ENCODE results near the gene CNTNAP2. TPM values are rescaled to one million over a fixed set of nuclear protein-coding genes. Genes with fewer than 3 reads are reported as not detected.

CNTNAP2 gene
- total and polyA plus RNA-seq, 9 of the 15 experiments (the other 6 are each of a cell fraction or from before 2014, with no cell fraction given) = 0.04 to 0.62 (median 0.09) TPM; not detected in 4

- DNase-seq (ENCODE audit: extremely low read depth in 1 of 4, low spot score in 3 of 4) = no peak
- BruUV-seq (replicated peaks) = no TSS peak
- no peak overlapping the region for H2AFZ ChIP-seq (ENCODE audit: low read depth, low read length)
- H4K20me1 ChIP-seq (replicated peaks; ENCODE audit: control insufficient read depth, insufficient read depth, low read length) = no peaks in the 10 kb centered on the region
- no peak overlapping the region for H3K9ac ChIP-seq (ENCODE audit: insufficient read depth in 1 of 2, low read depth in 2 of 2, low read length in 2 of 2)
- ChIA-PET CTCF (ENCODE audit: low intra/inter-chr PET ratio) (no interaction called here), POLR2A (no interaction called here)
- H3K79me2 ChIP-seq (ENCODE audit: control insufficient read depth, insufficient read depth, low read length) = no peaks in the 10 kb centered on the region
- in situ Hi-C loops (cut with MboI) (no loop called here), intact Hi-C loops (cut with micrococcal nuclease) (no loop called here)
- H3K4me3 ChIP-seq = no peak overlapping the region
- WGBS (ENCODE audit: insufficient coverage, low coverage, missing lambda C conversion rate) = 1% methylated on average over 6 of the region's 6 CpGs
- no peaks in the 10 kb centered on the region; the same call in 1 of the 2 replicates for H3K9me3 ChIP-seq (replicated peaks; ENCODE audit: control insufficient read depth, insufficient read depth, low read depth, low read length)
- no peaks in the 10 kb centered on the region for H3K36me3 ChIP-seq (ENCODE audit: control insufficient read depth, insufficient read depth, low read length)
- no peak overlapping the region for H3K27ac ChIP-seq (ENCODE audit: extremely low read depth, low read depth, low read length)
- no peaks in the 10 kb centered on the region for H3K27me3 ChIP-seq (ENCODE audit: control insufficient read depth in 2 of 2, insufficient read depth in 2 of 2, low read length in 2 of 2)
- no peaks in the 10 kb centered on the region for H3K4me1 ChIP-seq (replicated peaks in 1 of 2; ENCODE audit: control insufficient read depth in 2 of 2, insufficient read depth in 2 of 2, low read length in 2 of 2)
- no peak overlapping the region for H3K4me2 ChIP-seq (ENCODE audit: insufficient read depth, low read length)
- no peak for ATAC-seq
- no peak for TF ChIP-seq RFX5 (IDR thresholded peaks at IDR 0.05; ENCODE audit: low read depth, low read length)
- no peak for TF ChIP-seq BRD4 (IDR thresholded peaks at IDR 0.05)
- no peak for TF ChIP-seq ZNF146 (CRISPR knock-in tag; IDR thresholded peaks at IDR 0.05; ENCODE audit: unreplicated experiment)
- no peak for TF ChIP-seq PHB2 (IDR thresholded peaks at IDR 0.05; ENCODE audit: low read depth)
- no peak for TF ChIP-seq MLX (CRISPR knock-in tag; conservative IDR thresholded peaks at IDR 0.05)
- no peak for FAIRE-seq
- H3K9me1 ChIP-seq (ENCODE audit: control insufficient read depth, insufficient read depth, low read length) = no peaks in the 10 kb centered on the region
Measured at GRCh38 chr7:147708871-147709270, 1592.3 kb downstream of the CNTNAP2 start.

- no peak overlapping the region for H3K4me3 ChIP-seq
- no peaks in the 10 kb centered on the region for H3K4me1 ChIP-seq (replicated peaks in 1 of 2; ENCODE audit: control insufficient read depth in 2 of 2, insufficient read depth in 2 of 2, low read length in 2 of 2)
- intact Hi-C loops (cut with micrococcal nuclease) = no loop called here
- no peaks in the 10 kb centered on the region for H3K27me3 ChIP-seq (ENCODE audit: control insufficient read depth in 2 of 2, insufficient read depth in 2 of 2, low read length in 2 of 2)
- ChIA-PET POLR2A (no interaction called here), CTCF (ENCODE audit: low intra/inter-chr PET ratio) (no interaction called here)
- H3K4me2 ChIP-seq (ENCODE audit: insufficient read depth, low read length) = no peak overlapping the region
- no peak overlapping the region for H2AFZ ChIP-seq (ENCODE audit: low read depth, low read length)
- no peaks in the 10 kb centered on the region for H3K36me3 ChIP-seq (ENCODE audit: control insufficient read depth, insufficient read depth, low read length)
- FAIRE-seq = no peak
- no peaks in the 10 kb centered on the region for H3K9me1 ChIP-seq (ENCODE audit: control insufficient read depth, insufficient read depth, low read length)
- H3K27ac ChIP-seq (ENCODE audit: extremely low read depth, low read depth, low read length) = no peak overlapping the region
- no peak overlapping the region for H3K9ac ChIP-seq (ENCODE audit: insufficient read depth in 1 of 2, low read depth in 2 of 2, low read length in 2 of 2)
- ATAC-seq = no peak
- H3K79me2 ChIP-seq (ENCODE audit: control insufficient read depth, insufficient read depth, low read length) = no peaks in the 10 kb centered on the region
- in situ Hi-C loops (cut with MboI) = no loop called here
- WGBS (ENCODE audit: insufficient coverage, low coverage, missing lambda C conversion rate) = 0% methylated on average over 2 of the region's 2 CpGs
- DNase-seq (ENCODE audit: extremely low read depth in 1 of 4, low spot score in 3 of 4) = no peak
- no peaks in the 10 kb centered on the region for H4K20me1 ChIP-seq (replicated peaks; ENCODE audit: control insufficient read depth, insufficient read depth, low read length)
- H3K9me3 ChIP-seq (replicated peaks; ENCODE audit: control insufficient read depth, insufficient read depth, low read depth, low read length) = peaks cover 2% of the 10 kb centered on the region; the same call in 1 of the 2 replicates
- no TSS peak for BruUV-seq (replicated peaks)
- no peak for TF ChIP-seq ZNF766 (CRISPR knock-in tag; conservative IDR thresholded peaks at IDR 0.05)
- TF ChIP-seq BCL6 (CRISPR knock-in tag; IDR thresholded peaks at IDR 0.05) = no peak
- no peak for TF ChIP-seq ETS2 (tag; IDR thresholded peaks at IDR 0.05; ENCODE audit: borderline replicate concordance, poor library complexity, severe bottlenecking)
- TF ChIP-seq SMC3 (conservative IDR thresholded peaks at IDR 0.05; ENCODE audit: insufficient read depth, low read depth, low read length) = no peak
- no peak for TF ChIP-seq CREB3 (tag; conservative IDR thresholded peaks at IDR 0.05; ENCODE audit: low read depth)
- TF ChIP-seq TBL1XR1 (IDR thresholded peaks at IDR 0.05; ENCODE audit: low read length in 2 of 2) = no peak
- no peak for TF ChIP-seq CREB5 (CRISPR knock-in tag; IDR thresholded peaks at IDR 0.05)
Measured at GRCh38 chr7:147711447-147711846, 1594.8 kb downstream of the CNTNAP2 start.
